Coronary artery (tissue), 2 donors: ENCODE results near the gene PRTN3.
"Not testable (repeated sequence)": the region's sequence is repeated elsewhere in the genome, so short reads cannot be mapped to it uniquely, and the experiment has no call there.

ENCODE experiments used
- DNase-seq: peaks from one replicate; pipeline ENCODE4 v3.0.0-alpha.2; 2017; ENCODE audit warnings: low spot score
- H3K27ac ChIP-seq, 2 donors: fragments of 200-600 bp; sonication (generic); one replicate each; pipeline ENCODE4 v1.5.1; 2016 to 2019
- H3K4me3 ChIP-seq: fragments of 200-600 bp; sonication (generic); 2 replicates; pipeline ENCODE4 v1.5.1; 2016; ENCODE audit warnings: mild to moderate bottlenecking, moderate library complexity
- TF ChIP-seq, protein P1 (sequence below): fragments of 200-600 bp; sonication (generic); IDR thresholded peaks from one replicate; pipeline ENCODE4 v1.5.1; 2019; ENCODE audit warnings: antibody characterized with exemption

Gene PRTN3

DNA sequence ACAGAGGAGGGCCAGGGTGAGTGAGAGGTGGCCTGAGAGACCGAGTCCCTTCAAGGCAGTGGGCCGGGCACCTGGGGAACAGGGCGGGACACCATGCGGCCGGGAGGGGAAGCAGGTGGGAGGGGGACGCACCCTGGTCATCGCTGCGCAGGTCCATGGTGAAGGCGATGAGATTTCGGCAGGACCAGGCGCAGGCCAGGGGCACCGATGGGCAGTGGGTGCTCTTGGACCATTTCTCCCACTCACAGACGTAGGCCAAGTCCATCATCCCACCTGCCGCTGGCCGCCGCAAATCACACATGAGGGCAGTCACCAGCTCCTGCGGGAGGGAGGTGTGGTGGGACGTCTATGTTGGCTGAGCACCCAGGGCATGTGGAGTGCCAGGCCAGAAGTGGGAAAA lies 50.0 kb downstream of the PRTN3 start:
- no peak for DNase-seq
- TF ChIP-seq, protein P1, sequence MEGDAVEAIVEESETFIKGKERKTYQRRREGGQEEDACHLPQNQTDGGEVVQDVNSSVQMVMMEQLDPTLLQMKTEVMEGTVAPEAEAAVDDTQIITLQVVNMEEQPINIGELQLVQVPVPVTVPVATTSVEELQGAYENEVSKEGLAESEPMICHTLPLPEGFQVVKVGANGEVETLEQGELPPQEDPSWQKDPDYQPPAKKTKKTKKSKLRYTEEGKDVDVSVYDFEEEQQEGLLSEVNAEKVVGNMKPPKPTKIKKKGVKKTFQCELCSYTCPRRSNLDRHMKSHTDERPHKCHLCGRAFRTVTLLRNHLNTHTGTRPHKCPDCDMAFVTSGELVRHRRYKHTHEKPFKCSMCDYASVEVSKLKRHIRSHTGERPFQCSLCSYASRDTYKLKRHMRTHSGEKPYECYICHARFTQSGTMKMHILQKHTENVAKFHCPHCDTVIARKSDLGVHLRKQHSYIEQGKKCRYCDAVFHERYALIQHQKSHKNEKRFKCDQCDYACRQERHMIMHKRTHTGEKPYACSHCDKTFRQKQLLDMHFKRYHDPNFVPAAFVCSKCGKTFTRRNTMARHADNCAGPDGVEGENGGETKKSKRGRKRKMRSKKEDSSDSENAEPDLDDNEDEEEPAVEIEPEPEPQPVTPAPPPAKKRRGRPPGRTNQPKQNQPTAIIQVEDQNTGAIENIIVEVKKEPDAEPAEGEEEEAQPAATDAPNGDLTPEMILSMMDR = no peak
- H3K27ac ChIP-seq = no peak overlapping the region
- no peak overlapping the region for H3K4me3 ChIP-seq

DNA sequence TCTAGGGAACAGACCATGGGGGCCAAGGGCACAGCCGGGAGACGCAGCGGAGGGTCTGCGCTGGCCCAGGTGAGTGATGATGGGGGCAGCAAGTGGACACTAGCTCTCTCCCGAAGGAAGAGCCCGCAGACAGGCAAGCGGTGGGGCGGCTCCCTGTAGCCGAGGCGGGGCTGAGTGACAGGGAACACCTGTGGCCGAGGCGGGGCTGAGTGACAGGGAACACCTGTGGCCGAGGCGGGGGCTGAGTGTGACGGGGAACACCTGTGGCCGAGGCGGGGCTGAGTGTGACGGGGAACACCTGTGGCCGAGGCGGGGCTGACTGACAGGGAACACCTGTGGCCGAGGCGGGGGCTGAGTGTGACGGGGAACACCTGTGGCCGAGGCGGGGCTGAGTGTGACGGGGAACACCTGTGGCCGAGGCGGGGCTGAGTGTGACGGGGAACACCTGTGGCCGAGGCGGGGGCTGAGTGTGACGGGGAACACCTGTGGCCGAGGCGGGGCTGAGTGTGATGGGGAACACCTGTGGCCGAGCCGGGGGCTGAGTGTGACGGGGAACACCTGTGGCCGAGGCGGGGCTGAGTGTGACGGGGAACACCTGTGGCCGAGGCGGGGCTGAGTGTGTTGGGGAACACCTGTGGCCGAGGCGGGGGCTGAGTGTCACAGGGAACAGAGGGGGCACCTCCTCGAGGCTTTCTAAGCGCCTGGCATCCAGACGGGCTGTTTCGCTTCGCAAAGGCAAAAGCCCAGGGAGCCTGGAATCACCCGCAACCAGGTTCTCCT lies 50.8 kb downstream of the PRTN3 start:
- peak overlapping the region in 1 of 2 donors; percentile 84 for H3K27ac ChIP-seq
- not testable (repeated sequence) for DNase-seq
- peak overlapping the region; percentile 98 for H3K4me3 ChIP-seq

DNA sequence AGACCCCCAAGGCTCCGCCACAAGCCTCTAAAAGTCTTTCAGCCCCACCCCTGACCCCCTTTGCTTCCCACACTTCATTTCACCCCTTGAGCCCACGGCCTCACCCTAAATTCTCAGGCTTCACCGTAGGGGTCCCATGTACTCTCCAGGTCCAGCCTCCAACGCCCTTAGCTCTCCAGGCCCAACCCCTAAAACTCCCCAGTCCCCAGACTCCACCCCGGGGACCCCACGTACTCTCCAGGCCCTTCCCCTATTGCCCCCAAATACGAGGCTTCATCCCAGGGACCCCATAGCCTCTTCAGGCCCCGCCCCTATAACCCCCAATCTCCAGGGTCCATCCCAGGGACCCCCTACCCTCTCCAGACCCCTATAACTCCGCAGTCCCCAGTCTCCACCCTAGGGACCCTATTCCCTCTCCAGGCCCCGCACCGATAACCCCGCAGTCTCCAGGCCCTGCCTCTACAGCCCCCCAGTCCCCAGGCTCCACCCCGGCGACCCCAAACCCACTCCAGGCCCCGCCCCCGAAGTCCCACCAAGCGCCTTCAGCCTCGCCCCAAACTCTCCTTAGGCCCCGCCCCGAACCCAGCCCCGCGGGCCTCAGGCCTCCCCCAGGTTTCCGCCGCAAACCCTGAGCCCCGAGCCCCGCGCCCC lies 51.6 kb downstream of the PRTN3 start:
- H3K27ac ChIP-seq = peak overlapping the region; percentile 84 to 96
- TF ChIP-seq, protein P1 = no peak
- no peak for DNase-seq
- H3K4me3 ChIP-seq = peak overlapping the region; percentile 98

DNA sequence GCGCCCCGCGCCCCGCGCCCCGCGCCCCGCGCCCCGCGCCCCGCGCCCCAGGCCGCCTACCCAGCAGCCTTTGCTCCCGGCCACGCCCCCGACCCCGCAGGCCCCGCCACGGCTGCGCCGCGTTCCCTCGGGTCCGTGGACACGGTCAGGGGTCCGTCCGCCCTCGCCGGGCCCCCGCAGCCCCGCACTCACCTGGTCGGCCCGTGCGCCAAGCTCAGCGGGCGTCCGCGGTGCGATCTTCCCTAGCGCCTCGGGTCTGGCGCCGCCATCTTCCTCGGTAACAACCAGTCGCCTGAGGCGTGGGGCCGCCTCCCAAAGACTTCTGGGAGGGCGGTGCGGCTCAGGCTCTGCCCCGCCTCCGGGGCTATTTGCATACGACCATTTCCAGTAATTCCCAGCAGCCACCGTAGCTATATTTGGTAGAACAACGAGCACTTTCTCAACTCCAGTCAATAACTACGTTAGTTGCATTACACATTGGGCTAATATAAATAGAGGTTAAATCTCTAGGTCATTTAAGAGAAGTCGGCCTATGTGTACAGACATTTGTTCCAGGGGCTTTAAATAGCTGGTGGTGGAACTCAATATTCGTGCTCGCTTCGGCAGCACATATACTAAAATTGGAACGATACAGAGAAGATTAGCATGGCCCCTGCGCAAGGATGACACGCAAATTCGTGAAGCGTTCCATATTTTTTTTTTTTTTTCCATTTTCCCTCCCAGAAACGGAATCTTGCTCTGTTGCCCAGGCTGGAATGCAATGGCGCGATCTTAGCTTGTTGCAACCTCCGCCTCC lies 52.3 kb downstream of the PRTN3 start, which contains the start of the genes MED16 and RNU6-9:
MED16 (minus strand) TSS at position 294 of the 796 bp plus-strand sequence. CDS start 2,056 bp downstream, outside the sequence.
RNU6-9 (plus strand) TSS at position 591 of the 796 bp plus-strand sequence.
- TF ChIP-seq, protein P1 = no peak
- Histone ChIP-seq H3K4me3 (peak within 1 kb of the TSS; percentile 98), H3K27ac (peak within 1 kb of the TSS; percentile 84 to 96)
- peak; percentile 94 for DNase-seq

DNA sequence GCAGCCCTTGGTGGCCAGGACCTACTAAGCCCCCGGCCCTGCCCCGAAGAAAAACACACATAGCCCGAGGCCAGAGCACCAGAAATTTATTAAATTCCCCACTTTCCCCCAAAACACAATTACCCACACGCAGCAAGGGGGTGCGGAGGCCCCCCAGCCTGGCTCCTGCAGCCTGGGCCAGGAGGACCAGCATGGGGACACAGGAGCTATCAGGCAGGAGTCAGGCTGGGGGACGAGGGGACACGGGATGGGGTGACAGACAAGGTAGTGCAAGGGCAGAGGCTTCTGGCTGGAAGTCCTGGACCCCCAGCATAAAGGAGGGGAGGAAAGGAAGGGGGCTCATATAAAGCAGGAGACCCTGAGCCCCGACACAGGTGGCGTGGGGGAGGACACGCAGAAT lies 55.6 kb downstream of the PRTN3 start:
- TF ChIP-seq, protein P1 = no peak
- no peak for DNase-seq
- Histone ChIP-seq H3K4me3 (no peak overlapping the region), H3K27ac (no peak overlapping the region)

DNA sequence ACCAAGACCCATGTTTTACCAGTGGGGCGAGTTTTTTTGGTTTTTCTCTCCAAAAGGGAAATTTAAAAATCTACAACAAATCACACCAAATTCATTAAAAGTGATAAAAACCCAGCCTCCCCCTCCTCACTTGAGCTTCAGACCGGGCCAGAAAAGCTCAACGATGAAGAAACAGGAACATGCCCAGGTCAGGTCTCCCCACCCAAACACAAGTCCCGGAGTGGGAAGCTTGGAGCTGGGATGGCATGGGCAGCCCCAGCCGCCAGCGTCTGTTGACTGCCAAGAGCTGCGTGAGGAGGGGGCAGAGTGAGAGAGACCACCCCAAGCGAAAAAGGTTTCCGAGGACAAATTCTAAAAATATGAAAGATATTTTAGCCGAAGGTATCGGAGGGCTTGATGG lies 56.2 kb downstream of the PRTN3 start:
- H3K27ac ChIP-seq = no peak overlapping the region
- TF ChIP-seq, protein P1 = no peak
- no peak for DNase-seq
- no peak overlapping the region for H3K4me3 ChIP-seq

DNA sequence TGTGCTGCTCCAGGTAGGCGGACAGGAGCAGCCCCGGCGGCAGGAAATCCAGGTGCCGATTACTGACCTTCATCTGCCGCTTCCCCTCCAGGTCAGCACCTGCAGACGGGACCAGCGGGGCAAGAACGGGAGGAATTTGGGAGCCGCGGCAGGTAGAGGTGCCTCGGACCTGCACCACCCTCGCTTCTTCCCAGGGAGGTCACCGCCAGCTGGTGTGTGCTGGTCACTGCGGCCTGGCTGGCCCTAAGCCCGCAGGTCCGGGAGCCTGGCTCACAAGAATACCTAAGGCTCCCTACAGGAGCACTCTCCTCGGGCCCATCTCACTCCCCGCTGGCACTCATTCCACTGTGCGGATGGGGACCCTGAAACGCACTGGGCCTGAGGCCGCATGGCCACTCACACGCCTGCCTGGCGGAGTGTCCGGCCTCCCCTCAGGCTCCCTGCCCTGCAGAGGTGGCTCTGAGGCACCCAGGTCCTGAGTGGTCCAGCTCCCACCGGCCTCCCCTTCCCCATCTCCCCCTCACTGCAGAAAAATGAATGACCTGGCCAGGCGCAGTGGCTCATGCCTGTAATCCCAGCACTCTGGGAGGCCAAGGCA lies 56.7 kb downstream of the PRTN3 start:
- no peak for DNase-seq
- Histone ChIP-seq H3K27ac (no peak overlapping the region), H3K4me3 (no peak overlapping the region)
- TF ChIP-seq, protein P1 = no peak
